ENCODE data around the gene ZNF580. TPM values are rescaled to one million over a fixed set of nuclear protein-coding genes. Genes with fewer than 3 reads are reported as not detected.

Gene ZNF580
- total RNA-seq, 1 donor from 2014 or later = 2.0 TPM

- peak; percentile 81 to 89 for DNase-seq (ENCODE audit: low read depth in 2 of 2)
Measured at GRCh38 chr19:55605637-55606470, 34.9 kb upstream of the ZNF580 start, which contains the start of gene ZNF865. TSS of gene ZNF865 (plus strand) at chr19:55605647. CDS start at chr19:55613619, 7,972 bp downstream.

GRCh38 chr19:55606471-55606787, 34.4 kb upstream of the ZNF580 start:
- DNase-seq (ENCODE audit: low read depth in 2 of 2) = no peak

- DNase-seq (ENCODE audit: low read depth in 2 of 2) = no peak
Measured at GRCh38 chr19:55606817-55607216, 34.0 kb upstream of the ZNF580 start.

- no peak for DNase-seq (ENCODE audit: low read depth in 2 of 2)
Measured at GRCh38 chr19:55609326-55609725, 31.5 kb upstream of the ZNF580 start.

- DNase-seq (ENCODE audit: low read depth in 2 of 2) = no peak
Measured at GRCh38 chr19:55611300-55611982, 29.4 kb upstream of the ZNF580 start.

- no peak for DNase-seq (ENCODE audit: low read depth in 2 of 2)
Measured at GRCh38 chr19:55611983-55612645, 28.7 kb upstream of the ZNF580 start.

- DNase-seq (ENCODE audit: low read depth in 2 of 2) = no peak
Measured at GRCh38 chr19:55613396-55613795, 27.4 kb upstream of the ZNF580 start.

- no peak for DNase-seq (ENCODE audit: low read depth in 2 of 2)
Measured at GRCh38 chr19:55613930-55614710, 26.7 kb upstream of the ZNF580 start.

- DNase-seq (ENCODE audit: low read depth in 2 of 2) = no peak
Measured at GRCh38 chr19:55614711-55615542, 25.9 kb upstream of the ZNF580 start.

- DNase-seq (ENCODE audit: low read depth in 2 of 2) = no peak
Measured at GRCh38 chr19:55615543-55616394, 25.0 kb upstream of the ZNF580 start.

- DNase-seq (ENCODE audit: low read depth in 2 of 2) = no peak
Measured at GRCh38 chr19:55616395-55616875, 24.4 kb upstream of the ZNF580 start.

- DNase-seq (ENCODE audit: low read depth in 2 of 2) = peak; percentile 42 to 65
Measured at GRCh38 chr19:55617426-55617825, 23.4 kb upstream of the ZNF580 start.

GRCh38 chr19:55618426-55618825, 22.4 kb upstream of the ZNF580 start:
- no peak for DNase-seq (ENCODE audit: low read depth in 2 of 2)

GRCh38 chr19:55619286-55619685, 21.5 kb upstream of the ZNF580 start:
- no peak for DNase-seq (ENCODE audit: low read depth in 2 of 2)

GRCh38 chr19:55620410-55621204, 20.2 kb upstream of the ZNF580 start:
- no peak for DNase-seq (ENCODE audit: low read depth in 2 of 2)

- DNase-seq (ENCODE audit: low read depth in 2 of 2) = no peak
Measured at GRCh38 chr19:55621205-55621672, 19.6 kb upstream of the ZNF580 start.

- no peak for DNase-seq (ENCODE audit: low read depth in 2 of 2)
Measured at GRCh38 chr19:55621673-55622231, 19.1 kb upstream of the ZNF580 start.

GRCh38 chr19:55622242-55622969, 18.4 kb upstream of the ZNF580 start:
- no peak for DNase-seq (ENCODE audit: low read depth in 2 of 2)

All from lung microvascular endothelial cell (primary cell).